ENCODE measurements around the gene MIER2. TPM values are rescaled to one million over a fixed set of nuclear protein-coding genes. Genes with fewer than 3 reads are reported as not detected.
"Not testable (repeated sequence)": the region's sequence is repeated elsewhere in the genome, so short reads cannot be mapped to it uniquely, and the experiment has no call there.

Gene MIER2
- total RNA-seq, 2 donors from 2014 or later: 15.2 to 22.4 TPM

- Histone ChIP-seq H3K27ac (no peak overlapping the region), H3K4me3 (no peak overlapping the region), H3K36me3 (no peaks in the 10 kb centered on the region), H3K27me3 (no peaks in the 10 kb centered on the region), H3K9me3 (no peaks in the 10 kb centered on the region), H3K4me1 (no peaks in the 10 kb centered on the region)
- DNase-seq (ENCODE audit: low spot score): peak; percentile 18
- no peak for TF ChIP-seq CTCF (IDR thresholded peaks at IDR 0.05)
Measured at GRCh38 chr19:277131-277530, 67.5 kb downstream of the MIER2 start.

- peak; percentile 18 for DNase-seq (ENCODE audit: low spot score)
- H3K4me3 ChIP-seq: no peak overlapping the region
- no peak overlapping the region for H3K27ac ChIP-seq
- no peaks in the 10 kb centered on the region for H3K4me1 ChIP-seq
- no peaks in the 10 kb centered on the region for H3K27me3 ChIP-seq
- no peaks in the 10 kb centered on the region for H3K9me3 ChIP-seq
- TF ChIP-seq CTCF (IDR thresholded peaks at IDR 0.05): no peak
- no peaks in the 10 kb centered on the region for H3K36me3 ChIP-seq
Measured at GRCh38 chr19:275958-276646, 68.5 kb downstream of the MIER2 start.

- no peaks in the 10 kb centered on the region for H3K4me1 ChIP-seq
Measured at GRCh38 chr19:275000-275399, 69.6 kb downstream of the MIER2 start.

GRCh38 chr19:273393-273792, 71.2 kb downstream of the MIER2 start:
- DNase-seq (ENCODE audit: low spot score): peak; percentile 23
- Histone ChIP-seq H3K4me3 (no peak overlapping the region), H3K27ac (no peak overlapping the region), H3K27me3 (no peaks in the 10 kb centered on the region), H3K36me3 (no peaks in the 10 kb centered on the region), H3K4me1 (no peaks in the 10 kb centered on the region), H3K9me3 (no peaks in the 10 kb centered on the region)
- no peak for TF ChIP-seq CTCF (IDR thresholded peaks at IDR 0.05)

More at GRCh38 chr19:275000-275399, 69.6 kb downstream of the MIER2 start:
- no peak for TF ChIP-seq CTCF (IDR thresholded peaks at IDR 0.05)
- no peak overlapping the region for H3K27ac ChIP-seq
- peak; percentile 36 for DNase-seq (ENCODE audit: low spot score)
- no peaks in the 10 kb centered on the region for H3K9me3 ChIP-seq
- no peaks in the 10 kb centered on the region for H3K36me3 ChIP-seq
- no peaks in the 10 kb centered on the region for H3K27me3 ChIP-seq
- H3K4me3 ChIP-seq: no peak overlapping the region

GRCh38 chr19:271856-272255, 72.7 kb downstream of the MIER2 start:
- no peak for DNase-seq (ENCODE audit: low spot score)
- Histone ChIP-seq H3K9me3 (no peaks in the 10 kb centered on the region), H3K27ac (no peak overlapping the region), H3K36me3 (no peaks in the 10 kb centered on the region), H3K4me1 (peaks cover 0 to 8% of the 10 kb centered on the region in 2 donors), H3K27me3 (no peaks in the 10 kb centered on the region), H3K4me3 (no peak overlapping the region)
- no peak for TF ChIP-seq CTCF (IDR thresholded peaks at IDR 0.05)

GRCh38 chr19:270766-271318, 73.8 kb downstream of the MIER2 start:
- H3K27ac ChIP-seq, H3K27me3 ChIP-seq, H3K36me3 ChIP-seq, H3K4me3 ChIP-seq, H3K9me3 ChIP-seq: not testable (repeated sequence)
- peaks cover 0 to 11% of the 10 kb centered on the region in 2 donors for H3K4me1 ChIP-seq
- DNase-seq (ENCODE audit: low spot score): peak; percentile 42

All from right atrium auricular region (tissue), 2 donors.